ENCODE measurements around the gene RNF212. TPM values are rescaled to one million over a fixed set of nuclear protein-coding genes. Genes with fewer than 3 reads are reported as not detected.

Gene RNF212
- total RNA-seq, 1 donor from 2014 or later, result 0.93 TPM

DNA sequence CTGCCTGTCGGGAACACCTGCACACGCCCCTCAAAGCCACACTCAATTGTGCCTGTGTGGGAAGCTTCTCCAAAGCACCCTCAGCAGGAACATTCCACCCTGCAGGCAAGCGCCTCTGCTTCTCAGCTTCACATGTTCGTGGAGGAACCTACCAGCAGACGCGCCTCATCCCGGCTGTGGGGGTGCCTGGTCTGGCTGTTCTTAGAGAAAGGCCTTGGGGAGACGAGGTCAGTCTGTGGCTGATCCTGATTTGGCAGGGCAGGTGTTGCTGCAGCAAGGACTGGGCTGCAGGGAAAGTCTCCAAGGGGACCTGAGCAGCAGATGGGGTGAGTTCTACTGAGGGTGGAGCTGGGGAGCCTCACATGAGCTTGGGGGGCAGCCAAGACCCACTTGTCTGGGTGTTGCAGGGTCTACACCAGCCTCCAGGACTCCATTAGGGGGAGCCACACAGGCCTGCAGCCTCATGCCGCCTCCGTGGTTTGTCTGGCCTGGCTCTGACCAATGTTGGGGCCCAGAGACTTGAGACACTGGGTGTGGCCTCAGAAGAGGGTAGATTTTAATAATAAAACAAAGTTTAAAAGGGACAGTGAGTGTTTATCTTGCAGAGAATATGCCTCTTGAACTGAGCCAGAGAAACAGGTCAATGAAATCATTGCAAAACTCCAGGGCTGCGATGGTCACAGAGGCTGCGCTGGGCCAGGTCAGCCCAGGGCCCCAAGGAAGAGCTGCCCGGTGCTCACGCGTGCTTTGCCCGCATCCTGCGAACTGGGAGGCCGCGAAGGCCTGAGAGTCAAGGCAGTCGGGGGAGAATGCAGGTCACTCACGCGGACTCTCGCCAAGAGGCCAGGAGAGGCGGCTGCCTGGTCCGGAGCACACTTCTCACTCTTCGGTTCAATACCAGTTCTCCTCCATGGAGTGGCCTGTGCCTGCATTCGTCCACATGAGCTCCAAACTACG, 21.1 kb downstream of the RNF212 start:
- Mint-ChIP-seq H3K4me1 (ENCODE audit: low read depth) (no peaks in the 10 kb centered on the region), H3K27me3 (ENCODE audit: insufficient read depth) (no peaks in the 10 kb centered on the region), H3K9me3 (peaks cover 5% of the 10 kb centered on the region), H3K27ac (no peak overlapping the region), H3K36me3 (ENCODE audit: low read depth) (no peaks in the 10 kb centered on the region), H3K4me3 (no peak overlapping the region)
- intact Hi-C loops (cut with micrococcal nuclease), result no loop called here
- DNase-seq (ENCODE audit: low spot score), result no peak

DNA sequence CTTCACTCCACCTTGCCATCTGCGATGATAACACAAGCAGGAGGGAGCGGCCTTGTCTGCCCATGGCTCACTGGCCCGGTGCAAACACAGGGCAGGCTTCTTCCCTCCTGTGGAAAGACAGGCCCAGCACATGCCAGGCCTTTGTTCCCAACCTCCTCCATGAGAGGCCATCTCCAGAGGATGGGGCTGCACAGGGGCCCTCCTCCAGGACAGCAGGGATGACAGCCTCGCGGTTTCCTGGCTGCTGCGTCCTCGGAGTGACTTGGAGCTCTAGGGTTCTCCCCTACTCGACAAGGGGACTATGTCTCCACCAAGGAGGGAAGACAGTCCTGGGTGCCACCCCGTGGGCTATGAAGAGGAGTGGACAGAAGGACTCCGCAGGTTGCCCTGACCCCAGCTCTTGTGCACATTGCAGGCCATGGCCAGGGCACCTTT, 21.8 kb downstream of the RNF212 start:
- Mint-ChIP-seq H3K36me3 (ENCODE audit: low read depth) (no peaks in the 10 kb centered on the region), H3K9me3 (peaks cover 5% of the 10 kb centered on the region), H3K27me3 (ENCODE audit: insufficient read depth) (no peaks in the 10 kb centered on the region), H3K27ac (no peak overlapping the region), H3K4me3 (no peak overlapping the region), H3K4me1 (ENCODE audit: low read depth) (no peaks in the 10 kb centered on the region)
- no peak for DNase-seq (ENCODE audit: low spot score)
- intact Hi-C loops (cut with micrococcal nuclease), result no loop called here

DNA sequence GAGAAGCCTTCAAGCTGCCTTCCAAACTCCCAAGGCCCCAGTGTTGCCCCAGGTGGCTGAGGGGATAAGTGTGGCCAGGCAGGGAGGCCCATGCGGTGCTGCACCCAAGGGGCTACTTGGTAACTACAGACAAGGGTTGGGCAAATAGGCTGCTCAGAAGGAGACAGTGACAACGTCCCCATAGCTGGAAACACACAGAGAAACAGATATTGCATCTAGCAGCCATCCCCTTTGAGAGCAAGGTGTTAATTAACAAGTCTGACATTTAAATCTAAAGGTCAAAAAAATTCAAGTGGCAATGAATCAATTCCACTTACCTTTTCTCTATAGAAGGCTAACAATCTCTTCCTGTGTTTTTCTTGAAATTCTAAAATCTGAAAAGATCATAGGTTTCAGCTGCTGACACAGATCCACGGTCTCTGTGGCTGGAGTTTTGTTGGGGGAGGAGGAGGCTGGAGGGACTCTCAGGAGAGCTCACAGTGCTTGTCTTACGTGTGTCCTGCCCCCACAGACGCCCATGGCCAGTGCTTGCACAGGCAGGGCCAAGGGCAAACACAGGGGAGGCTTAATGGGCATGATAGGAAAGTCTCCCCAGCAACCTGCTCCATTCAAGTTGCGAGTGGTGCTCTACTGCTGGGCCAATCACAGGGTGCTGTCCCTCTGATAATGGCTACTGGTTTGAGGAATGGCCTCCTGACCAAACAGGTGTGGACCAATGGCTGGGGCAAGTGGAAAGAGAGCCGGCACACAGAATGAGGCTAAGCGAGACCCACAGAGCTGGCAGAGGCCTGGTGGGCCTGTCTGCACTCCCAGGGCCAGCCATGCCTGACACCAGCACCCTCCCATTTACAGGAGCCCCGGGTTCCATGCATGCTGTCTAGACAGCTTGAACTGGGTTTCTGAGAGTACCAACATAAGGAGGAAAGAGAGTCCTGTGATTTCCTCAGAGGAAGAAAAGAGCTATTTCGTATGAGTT, 22.6 kb downstream of the RNF212 start:
- no peak overlapping the region for H3K4me3 Mint-ChIP-seq
- H3K9me3 Mint-ChIP-seq, result peaks cover 5% of the 10 kb centered on the region
- H3K27ac Mint-ChIP-seq, result no peak overlapping the region
- H3K4me1 Mint-ChIP-seq (ENCODE audit: low read depth), result no peaks in the 10 kb centered on the region
- intact Hi-C loops (cut with micrococcal nuclease), result no loop called here
- no peaks in the 10 kb centered on the region for H3K27me3 Mint-ChIP-seq (ENCODE audit: insufficient read depth)
- H3K36me3 Mint-ChIP-seq (ENCODE audit: low read depth), result no peaks in the 10 kb centered on the region
- no peak for DNase-seq (ENCODE audit: low spot score)

DNA sequence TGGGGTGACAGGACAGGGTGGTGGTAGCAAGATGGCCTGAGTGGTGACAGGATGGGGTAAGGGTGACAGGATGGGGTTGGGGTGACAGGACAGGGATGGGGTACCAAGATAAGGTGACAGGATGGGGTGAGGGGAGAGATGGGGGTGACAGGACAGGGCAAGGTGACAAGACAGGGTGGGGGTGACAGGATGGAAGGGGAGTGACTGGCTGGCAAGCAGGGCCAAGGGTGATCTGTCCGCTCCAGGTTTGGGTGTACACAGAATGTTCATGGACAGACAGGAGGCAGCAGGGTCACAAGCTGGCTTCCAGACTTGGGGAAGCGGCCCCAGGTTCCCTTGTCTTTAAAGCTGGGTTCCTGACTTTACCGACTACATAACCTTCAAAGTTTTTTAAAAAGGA, 23.3 kb downstream of the RNF212 start:
- Mint-ChIP-seq H3K36me3 (ENCODE audit: low read depth) (no peaks in the 10 kb centered on the region), H3K9me3 (peaks cover 5% of the 10 kb centered on the region), H3K27ac (no peak overlapping the region), H3K4me3 (no peak overlapping the region), H3K4me1 (ENCODE audit: low read depth) (no peaks in the 10 kb centered on the region), H3K27me3 (ENCODE audit: insufficient read depth) (no peaks in the 10 kb centered on the region)
- intact Hi-C loops (cut with micrococcal nuclease), result no loop called here
- DNase-seq (ENCODE audit: low spot score), result no peak

DNA sequence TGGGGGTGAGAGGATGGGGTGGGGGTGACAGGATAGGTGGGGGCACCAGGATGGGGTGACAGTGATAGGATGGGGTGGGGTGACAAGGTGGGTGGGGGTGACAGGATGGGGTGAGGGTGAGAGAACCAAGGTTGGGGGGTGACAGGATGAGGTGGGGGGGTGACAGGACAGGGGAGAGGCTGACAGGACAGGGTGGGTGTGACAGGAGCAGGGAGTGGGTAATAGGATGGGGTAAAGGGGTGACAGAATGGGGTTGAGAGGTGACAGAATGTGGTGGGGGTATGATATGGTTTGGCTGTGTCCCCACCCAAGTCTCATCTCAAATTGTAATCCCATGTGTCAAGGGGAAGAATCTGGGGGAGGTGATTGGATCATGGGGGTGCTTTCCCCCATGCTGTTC, 26.0 kb downstream of the RNF212 start:
- no peaks in the 10 kb centered on the region for H3K36me3 Mint-ChIP-seq (ENCODE audit: low read depth)
- intact Hi-C loops (cut with micrococcal nuclease), result no loop called here
- H3K27me3 Mint-ChIP-seq (ENCODE audit: insufficient read depth), result no peaks in the 10 kb centered on the region
- no peak overlapping the region for H3K4me3 Mint-ChIP-seq
- no peak overlapping the region for H3K27ac Mint-ChIP-seq
- DNase-seq (ENCODE audit: low spot score), result no peak
- H3K4me1 Mint-ChIP-seq (ENCODE audit: low read depth), result no peaks in the 10 kb centered on the region
- H3K9me3 Mint-ChIP-seq, result peaks cover 5% of the 10 kb centered on the region

DNA sequence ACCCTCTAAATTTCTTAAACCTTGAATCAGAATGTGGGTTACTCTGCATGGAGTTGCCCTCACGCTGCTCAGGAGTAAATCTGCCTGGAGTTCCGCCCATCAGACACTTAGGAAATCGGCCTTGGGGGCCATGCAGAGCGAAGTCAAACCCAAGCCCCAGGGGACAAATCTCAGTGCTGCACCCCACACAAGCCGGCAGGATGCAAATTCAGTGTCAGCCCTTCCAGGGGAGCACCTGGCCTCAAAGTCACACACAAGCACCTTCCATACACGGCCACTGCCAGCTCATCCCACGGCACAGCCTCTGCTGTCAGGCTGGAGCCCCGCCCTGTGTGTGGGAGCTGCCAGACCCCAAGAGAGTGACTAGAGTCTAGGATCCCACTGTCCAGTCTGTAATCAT, 27.4 kb downstream of the RNF212 start:
- Mint-ChIP-seq H3K4me1 (ENCODE audit: low read depth) (peaks cover 7% of the 10 kb centered on the region), H3K27me3 (ENCODE audit: insufficient read depth) (peaks cover under 1% of the 10 kb centered on the region), H3K36me3 (ENCODE audit: low read depth) (no peaks in the 10 kb centered on the region), H3K27ac (no peak overlapping the region), H3K9me3 (peaks cover 5% of the 10 kb centered on the region), H3K4me3 (no peak overlapping the region)
- DNase-seq (ENCODE audit: low spot score), result no peak
- intact Hi-C loops (cut with micrococcal nuclease), result no loop called here

DNA sequence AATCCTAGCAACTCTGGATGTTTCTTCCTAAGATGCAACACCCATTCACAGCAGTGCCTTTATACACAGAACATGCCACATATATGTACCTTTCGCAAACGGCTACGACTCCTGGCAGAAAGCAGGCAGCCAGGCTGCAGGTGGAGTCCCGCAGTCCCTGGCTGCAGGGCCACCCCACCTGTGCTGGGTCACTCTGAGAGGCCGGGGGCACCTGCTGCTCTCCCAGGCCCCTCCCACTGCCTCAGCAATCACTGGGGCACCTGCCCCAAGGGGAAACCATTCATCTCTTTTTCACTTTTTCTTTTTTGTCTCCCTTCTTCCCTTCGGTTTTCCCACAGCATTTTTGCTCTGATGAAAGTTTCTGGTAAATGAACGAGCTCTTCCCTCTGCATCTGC, 28.0 kb downstream of the RNF212 start:
- intact Hi-C loops (cut with micrococcal nuclease), result no loop called here
- no peak overlapping the region for H3K4me3 Mint-ChIP-seq

DNA sequence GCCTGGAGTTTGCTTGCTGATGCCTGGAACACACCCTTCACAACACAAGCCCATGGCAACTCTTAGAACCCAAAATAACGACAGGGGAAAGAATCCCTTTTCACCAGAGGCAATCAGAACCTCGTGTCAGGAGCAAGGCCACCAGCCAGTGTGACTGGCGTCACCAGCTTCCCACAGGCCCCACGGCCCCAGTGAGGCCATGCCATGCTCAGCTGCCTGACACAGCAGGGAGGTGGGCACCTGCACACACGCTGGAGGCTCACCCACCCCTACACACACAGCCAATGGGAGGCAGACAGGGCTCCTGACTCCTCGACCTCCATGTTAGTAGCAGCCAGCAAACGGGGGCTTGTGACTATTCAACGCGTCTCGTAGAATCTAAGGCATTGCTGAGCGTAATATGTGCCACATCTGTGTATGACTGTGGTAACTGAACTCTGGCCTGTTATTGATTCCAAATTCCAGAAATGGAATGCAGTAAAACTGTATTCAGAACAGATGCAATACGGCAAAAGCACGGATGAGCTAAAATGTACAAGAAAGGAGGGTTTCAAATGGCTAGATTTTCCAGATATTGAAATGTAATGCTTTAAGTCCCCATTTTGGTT, 28.5 kb downstream of the RNF212 start:
- Mint-ChIP-seq H3K27me3 (ENCODE audit: insufficient read depth) (peaks cover 2% of the 10 kb centered on the region), H3K36me3 (ENCODE audit: low read depth) (no peaks in the 10 kb centered on the region), H3K4me3 (no peak overlapping the region), H3K9me3 (peaks cover 5% of the 10 kb centered on the region), H3K4me1 (ENCODE audit: low read depth) (peaks cover 9% of the 10 kb centered on the region), H3K27ac (no peak overlapping the region)
- intact Hi-C loops (cut with micrococcal nuclease), result no loop called here
- DNase-seq (ENCODE audit: low spot score), result no peak

More for the DNA sequence above, 28.0 kb downstream of the RNF212 start:
- peaks cover 2% of the 10 kb centered on the region for H3K27me3 Mint-ChIP-seq (ENCODE audit: insufficient read depth)
- H3K4me1 Mint-ChIP-seq (ENCODE audit: low read depth), result peaks cover 9% of the 10 kb centered on the region
- DNase-seq (ENCODE audit: low spot score), result no peak
- H3K9me3 Mint-ChIP-seq, result peaks cover 5% of the 10 kb centered on the region
- no peaks in the 10 kb centered on the region for H3K36me3 Mint-ChIP-seq (ENCODE audit: low read depth)
- H3K27ac Mint-ChIP-seq, result no peak overlapping the region

DNA sequence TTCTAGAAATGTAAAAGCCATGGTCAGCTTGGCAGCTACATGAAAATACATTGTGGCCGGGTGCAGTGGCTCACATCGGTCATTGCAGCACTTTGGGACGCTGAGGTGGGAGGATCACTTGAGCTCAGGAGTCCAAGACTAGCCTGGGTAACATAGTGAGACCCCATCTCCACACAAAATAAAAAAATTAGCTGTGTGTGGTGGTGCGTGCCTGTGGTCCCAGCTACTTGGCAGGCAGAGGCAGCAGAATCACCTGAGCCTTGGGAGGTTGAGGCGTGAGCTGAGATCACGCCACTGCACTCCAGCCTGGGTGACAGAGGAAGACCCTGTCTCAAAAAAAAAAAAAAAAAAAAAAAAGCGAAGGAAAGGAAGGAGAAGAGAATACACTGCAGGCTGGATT, 29.0 kb downstream of the RNF212 start:
- DNase-seq (ENCODE audit: low spot score), result no peak
- H3K4me3 Mint-ChIP-seq, result no peak overlapping the region
- H3K9me3 Mint-ChIP-seq, result peaks cover 5% of the 10 kb centered on the region
- no peak overlapping the region for H3K27ac Mint-ChIP-seq
- no peaks in the 10 kb centered on the region for H3K36me3 Mint-ChIP-seq (ENCODE audit: low read depth)
- H3K27me3 Mint-ChIP-seq (ENCODE audit: insufficient read depth), result peaks cover 4% of the 10 kb centered on the region
- intact Hi-C loops (cut with micrococcal nuclease), result no loop called here
- H3K4me1 Mint-ChIP-seq (ENCODE audit: low read depth), result peaks cover 9% of the 10 kb centered on the region

DNA sequence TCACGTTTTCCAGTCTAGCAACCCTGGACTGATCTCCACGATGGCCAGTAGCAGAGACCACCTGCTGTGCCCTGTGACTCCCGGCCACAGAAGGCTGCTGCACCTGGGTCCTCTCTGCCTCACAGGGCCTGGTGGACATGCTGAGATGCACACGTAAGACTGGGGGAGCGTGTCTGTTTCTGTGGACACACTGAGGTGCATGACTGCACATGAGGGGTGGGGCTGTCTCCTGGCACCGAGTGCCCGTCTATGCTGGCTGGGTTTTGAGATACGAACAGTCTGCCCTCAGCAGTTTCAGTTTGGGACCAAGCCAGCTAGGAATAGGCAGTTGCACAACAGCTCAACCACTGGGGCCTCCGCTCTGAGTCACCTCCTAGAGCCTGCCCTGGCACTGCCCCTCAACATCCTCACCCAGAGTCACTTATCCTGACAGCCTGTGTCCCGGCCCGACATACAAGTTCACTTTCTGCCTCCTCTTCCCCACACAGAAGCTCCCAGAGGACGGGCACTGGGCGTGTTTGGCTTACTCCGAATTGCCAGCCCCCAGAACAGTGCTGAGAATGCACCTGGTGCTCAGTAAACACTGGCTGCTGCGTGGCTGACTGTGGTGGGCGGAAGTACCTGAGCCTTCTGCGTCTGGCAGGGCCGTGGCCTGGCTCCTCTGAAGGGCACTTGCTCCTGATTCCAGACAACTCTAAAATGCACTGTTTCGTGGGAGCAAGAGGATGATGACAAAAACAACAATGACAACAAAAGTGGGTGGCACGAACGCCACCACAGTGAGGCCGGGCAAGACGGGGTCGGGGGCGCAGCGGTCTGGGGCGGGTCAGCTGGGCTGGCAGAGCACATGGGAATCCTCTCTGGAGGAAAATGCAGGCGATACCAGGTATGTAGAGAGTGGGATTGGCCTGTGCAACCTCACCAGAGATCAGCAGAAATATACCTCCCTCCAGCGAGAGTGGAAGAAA, 30.9 kb downstream of the RNF212 start:
- intact Hi-C loops (cut with micrococcal nuclease), result no loop called here
- H3K4me3 Mint-ChIP-seq, result no peak overlapping the region
- no peak for DNase-seq (ENCODE audit: low spot score)
- peaks cover 9% of the 10 kb centered on the region for H3K4me1 Mint-ChIP-seq (ENCODE audit: low read depth)
- peaks cover 4% of the 10 kb centered on the region for H3K27me3 Mint-ChIP-seq (ENCODE audit: insufficient read depth)
- no peak overlapping the region for H3K27ac Mint-ChIP-seq
- H3K36me3 Mint-ChIP-seq (ENCODE audit: low read depth), result no peaks in the 10 kb centered on the region
- H3K9me3 Mint-ChIP-seq, result no peaks in the 10 kb centered on the region

DNA sequence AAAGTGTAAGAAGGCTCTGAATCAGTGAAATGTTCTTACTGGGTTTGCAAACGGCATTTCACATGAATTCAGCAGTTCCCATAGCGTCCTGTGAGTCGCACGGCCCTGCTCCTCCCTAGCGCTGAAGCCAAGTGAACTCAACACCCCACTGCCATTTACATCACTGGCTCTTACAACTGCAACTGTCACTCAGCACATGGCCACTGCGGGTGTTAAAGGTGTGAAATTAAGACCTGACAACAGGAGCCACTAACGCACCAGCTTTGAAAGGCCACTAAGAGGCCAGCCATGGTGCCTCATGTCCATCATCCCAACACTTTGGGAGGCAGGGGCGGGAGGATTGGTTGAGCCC, 31.7 kb downstream of the RNF212 start:
- H3K4me3 Mint-ChIP-seq, result no peak overlapping the region
- peaks cover 4% of the 10 kb centered on the region for H3K27me3 Mint-ChIP-seq (ENCODE audit: insufficient read depth)
- no peaks in the 10 kb centered on the region for H3K36me3 Mint-ChIP-seq (ENCODE audit: low read depth)
- no peak for DNase-seq (ENCODE audit: low spot score)
- H3K4me1 Mint-ChIP-seq (ENCODE audit: low read depth), result peaks cover 9% of the 10 kb centered on the region
- no peak overlapping the region for H3K27ac Mint-ChIP-seq
- no peaks in the 10 kb centered on the region for H3K9me3 Mint-ChIP-seq
- intact Hi-C loops (cut with micrococcal nuclease), result no loop called here
